HEK293 (cell line): ENCODE results near the gene STARD8.

Source experiments
- CTCF ChIA-PET: fragments of 350-600 bp; formaldehyde crosslinking; extraction: SDS; loops from one replicate; lab custom pipeline; 2021; ENCODE audit warnings: antibody characterized with exemption; lab: Yijun Ruan, JAX
- POLR2A ChIA-PET: fragments of 300-600 bp; formaldehyde crosslinking; extraction: SDS; loops from one replicate; lab custom pipeline; 2020; ENCODE audit warnings: antibody characterized with exemption, inconsistent platforms; lab: Yijun Ruan, JAX
- H3K27ac ChIP-seq: fragments of 200-500 bp; sonication (Bioruptor generic); 2 replicates; pipeline ENCODE4 v1.5.1; 2014; ENCODE audit warnings: low read depth, low read length, control low read depth, inconsistent platforms; ENCODE audit errors: extremely low read depth
- H3K36me3 ChIP-seq, 2 experiments: fragments of 200-500 bp in 1 of 2; sonication (Bioruptor generic) in 1 of 2; 1 replicate in 1 of 2; 2 replicates in 1 of 2; pipeline ENCODE4 v1.5.1; 2014 to 2017; ENCODE audit warnings: inconsistent platforms in 2 of 2, low read length in 2 of 2; ENCODE audit not compliant: control insufficient read depth in 2 of 2, insufficient read depth in 1 of 2
- H3K4me1 ChIP-seq: fragments of 200-500 bp; sonication (Bioruptor generic); 2 replicates; pipeline ENCODE4 v1.5.1; 2014; ENCODE audit warnings: mild to moderate bottlenecking, low read length, inconsistent platforms; ENCODE audit not compliant: control insufficient read depth, insufficient read depth
- H3K4me3 ChIP-seq: 2 replicates; pipeline ENCODE4 v1.5.1; 2011; ENCODE audit warnings: low read depth, mild to moderate bottlenecking, control low read depth, low read length, moderate library complexity
- H3K9me3 ChIP-seq: fragments of 200-500 bp; sonication (Bioruptor generic); 2 replicates; pipeline ENCODE4 v1.5.1; 2014; ENCODE audit warnings: low read depth, low read length, inconsistent platforms; ENCODE audit not compliant: control insufficient read depth, insufficient read depth
- CTCF ChIP-seq: fragments of 450-650 bp; formaldehyde crosslinking; IDR thresholded peaks from 2 replicates; pipeline ENCODE4 v1.5.1; 2016; ENCODE audit warnings: missing biosample characterization, missing genetic modification characterization
- KLF17 ChIP-seq: fragments of 450-650 bp; formaldehyde crosslinking; IDR thresholded peaks from 2 replicates; pipeline ENCODE4 v1.5.1; 2016; ENCODE audit warnings: missing biosample characterization, missing genetic modification characterization
- TSHZ1 ChIP-seq: fragments of 450-650 bp; formaldehyde crosslinking; IDR thresholded peaks from 2 replicates; pipeline ENCODE4 v1.5.1; 2016; ENCODE audit warnings: missing biosample characterization, missing genetic modification characterization, borderline replicate concordance
- ZBTB17 ChIP-seq: fragments of 450-650 bp; formaldehyde crosslinking; IDR thresholded peaks from 2 replicates; pipeline ENCODE4 v1.5.1; 2016; ENCODE audit warnings: missing biosample characterization, missing genetic modification characterization
- ZBTB48 ChIP-seq: fragments of 450-650 bp; formaldehyde crosslinking; IDR thresholded peaks from 2 replicates; pipeline ENCODE4 v1.5.1; 2016; ENCODE audit warnings: missing biosample characterization, missing genetic modification characterization
- ZBTB49 ChIP-seq: fragments of 450-650 bp; formaldehyde crosslinking; IDR thresholded peaks from 2 replicates; pipeline ENCODE4 v1.5.1; 2016; ENCODE audit warnings: missing biosample characterization, missing genetic modification characterization, low read depth
- ZFP37 ChIP-seq: fragments of 450-650 bp; formaldehyde crosslinking; IDR thresholded peaks from 2 replicates; pipeline ENCODE4 v1.5.1; 2016; ENCODE audit warnings: missing biosample characterization, missing genetic modification characterization
- ZFP41 ChIP-seq: fragments of 450-650 bp; formaldehyde crosslinking; IDR thresholded peaks from 2 replicates; pipeline ENCODE4 v1.5.1; 2016; ENCODE audit warnings: missing biosample characterization, missing genetic modification characterization, borderline replicate concordance
- ZNF140 ChIP-seq: fragments of 450-650 bp; formaldehyde crosslinking; IDR thresholded peaks from 2 replicates; pipeline ENCODE4 v1.5.1; 2016; ENCODE audit warnings: missing biosample characterization, missing genetic modification characterization
- ZNF16 ChIP-seq: fragments of 450-650 bp; formaldehyde crosslinking; IDR thresholded peaks from 2 replicates; pipeline ENCODE4 v1.5.1; 2016; ENCODE audit warnings: low read depth, missing biosample characterization, missing genetic modification characterization
- ZNF202 ChIP-seq: fragments of 450-650 bp; formaldehyde crosslinking; IDR thresholded peaks from 2 replicates; pipeline ENCODE4 v1.5.1; 2016; ENCODE audit warnings: missing biosample characterization, missing genetic modification characterization, borderline replicate concordance
- ZNF221 ChIP-seq: fragments of 450-650 bp; formaldehyde crosslinking; IDR thresholded peaks from 2 replicates; pipeline ENCODE4 v1.5.1; 2017; ENCODE audit warnings: missing biosample characterization, missing genetic modification characterization, borderline replicate concordance
- ZNF324 ChIP-seq: fragments of 450-650 bp; formaldehyde crosslinking; IDR thresholded peaks from 2 replicates; pipeline ENCODE4 v1.5.1; 2016; ENCODE audit warnings: missing biosample characterization, missing genetic modification characterization
- ZNF423 ChIP-seq: fragments of 450-650 bp; formaldehyde crosslinking; IDR thresholded peaks from 2 replicates; pipeline ENCODE4 v1.5.1; 2016; ENCODE audit warnings: missing biosample characterization, missing genetic modification characterization
- ZNF596 ChIP-seq: fragments of 450-650 bp; IDR thresholded peaks from 2 replicates; pipeline ENCODE4 v1.5.0; 2018; ENCODE audit warnings: missing biosample characterization, mild to moderate bottlenecking, missing genetic modification characterization, moderate library complexity
- ZNF629 ChIP-seq: fragments of 450-650 bp; formaldehyde crosslinking; IDR thresholded peaks from 2 replicates; pipeline ENCODE4 v1.5.1; 2017; ENCODE audit warnings: missing biosample characterization, missing genetic modification characterization
- ZNF677 ChIP-seq: fragments of 450-650 bp; IDR thresholded peaks from 2 replicates; pipeline ENCODE4 v1.5.0; 2018; ENCODE audit warnings: missing biosample characterization, mild to moderate bottlenecking, missing genetic modification characterization, moderate library complexity
- ZNF701 ChIP-seq: fragments of 450-650 bp; formaldehyde crosslinking; IDR thresholded peaks from 2 replicates; pipeline ENCODE4 v1.5.1; 2016; ENCODE audit warnings: missing biosample characterization, missing genetic modification characterization

The STARD8 gene

GRCh38 chrX:68703369-68703768 is 55.9 kb downstream of the STARD8 start (continued):
- TF ChIP-seq KLF17 (tag by site-specific recombination), result no peak
- no peak for TF ChIP-seq ZNF16 (tag by site-specific recombination)
- no peak for TF ChIP-seq ZNF221 (tag by site-specific recombination)
- no peak for TF ChIP-seq ZBTB49 (tag by site-specific recombination)
- TF ChIP-seq, all 188 proteins: peak for 0

- ChIA-PET CTCF (interaction anchor here (1.6 to 9.3 kb wide), 2 partner anchors 102 to 506 kb away, joined by 3 to 82 read pairs; no protein-coding TSS in a partner anchor), POLR2A (no interaction called here)
- H3K27ac ChIP-seq, result no peak overlapping the region
Observed at GRCh38 chrX:68703846-68704245, 56.4 kb downstream of the STARD8 start.

GRCh38 chrX:68705986-68706385 is 58.5 kb downstream of the STARD8 start:
- H3K4me3 ChIP-seq, result no peak overlapping the region
- H3K36me3 ChIP-seq, result no peaks in the 10 kb centered on the region
- POLR2A ChIA-PET, result no interaction called here
- TF ChIP-seq ZNF16 (tag by site-specific recombination) (no peak), ZNF202 (tag by site-specific recombination) (no peak), ZNF677 (tag by site-specific recombination) (no peak), CTCF (no peak), ZFP37 (tag by site-specific recombination) (no peak), TSHZ1 (tag by site-specific recombination) (no peak), ZNF701 (tag by site-specific recombination) (no peak), ZNF140 (tag by site-specific recombination) (no peak), ZNF221 (tag by site-specific recombination) (no peak), ZNF324 (tag by site-specific recombination) (no peak)
- no peaks in the 10 kb centered on the region for H3K4me1 ChIP-seq
- CTCF ChIA-PET, result interaction anchor here (9.3 kb wide), 1 partner anchor 509 kb away, joined by 82 read pairs; no protein-coding TSS in a partner anchor
- no peak overlapping the region for H3K27ac ChIP-seq
- no peaks in the 10 kb centered on the region for H3K9me3 ChIP-seq

More at GRCh38 chrX:68703846-68704245, 56.4 kb downstream of the STARD8 start:
- H3K36me3 ChIP-seq, result no peaks in the 10 kb centered on the region
- TF ChIP-seq ZFP41 (tag by site-specific recombination), result no peak
- no peak for TF ChIP-seq ZNF423 (tag by site-specific recombination)
- TF ChIP-seq ZBTB48 (tag by site-specific recombination), result no peak
- TF ChIP-seq ZNF596 (tag by site-specific recombination), result no peak
- no peak for TF ChIP-seq ZNF677 (tag by site-specific recombination)
- no peak for TF ChIP-seq ZBTB17 (tag by site-specific recombination)
- no peak for TF ChIP-seq ZNF629 (tag by site-specific recombination)
- no peak overlapping the region for H3K4me3 ChIP-seq
- no peaks in the 10 kb centered on the region for H3K4me1 ChIP-seq
- H3K9me3 ChIP-seq, result no peaks in the 10 kb centered on the region
